Hippocampal formation (tissue), 2 donors: ENCODE data around the gene HMGXB3.

ENCODE experiments used
- DNase-seq, 2 donors: peaks; one replicate each; lab custom pipeline; 2025; lab: John Stamatoyannopoulos, UW

Gene HMGXB3

DNA sequence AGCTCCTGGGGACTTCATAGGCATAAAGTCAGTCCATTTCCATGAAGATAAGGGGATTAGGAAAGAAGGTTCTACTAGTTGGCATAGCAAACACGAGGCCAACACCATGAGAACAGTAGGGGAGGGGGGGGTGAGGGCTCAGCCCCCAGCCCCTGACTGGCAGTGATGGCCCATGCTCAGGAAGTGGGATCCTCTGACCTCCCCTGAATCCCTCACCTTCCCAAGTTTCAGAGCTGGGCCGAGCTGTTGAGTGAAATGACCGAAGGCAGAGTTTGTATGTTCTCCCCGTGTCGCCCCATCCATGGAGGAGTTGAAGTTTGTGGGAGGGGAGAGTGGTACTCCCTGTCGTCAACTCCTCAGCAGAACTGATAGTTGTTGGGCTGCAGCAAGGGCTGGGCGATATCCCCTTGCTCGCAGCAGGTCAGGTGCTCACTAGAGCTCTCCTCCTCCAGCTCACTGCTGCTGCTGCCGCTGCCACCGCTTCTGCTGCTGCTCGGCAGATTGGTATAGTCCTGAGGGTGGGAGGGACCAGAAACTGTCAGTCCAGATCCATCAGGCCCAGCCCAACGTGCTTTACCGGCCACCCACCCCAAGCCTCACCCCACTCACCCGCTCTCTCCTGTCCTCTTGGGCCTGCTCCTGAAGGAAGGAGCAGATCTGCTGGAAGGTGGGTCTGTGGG is 53.3 kb downstream of the HMGXB3 start:
- no peak for DNase-seq

DNA sequence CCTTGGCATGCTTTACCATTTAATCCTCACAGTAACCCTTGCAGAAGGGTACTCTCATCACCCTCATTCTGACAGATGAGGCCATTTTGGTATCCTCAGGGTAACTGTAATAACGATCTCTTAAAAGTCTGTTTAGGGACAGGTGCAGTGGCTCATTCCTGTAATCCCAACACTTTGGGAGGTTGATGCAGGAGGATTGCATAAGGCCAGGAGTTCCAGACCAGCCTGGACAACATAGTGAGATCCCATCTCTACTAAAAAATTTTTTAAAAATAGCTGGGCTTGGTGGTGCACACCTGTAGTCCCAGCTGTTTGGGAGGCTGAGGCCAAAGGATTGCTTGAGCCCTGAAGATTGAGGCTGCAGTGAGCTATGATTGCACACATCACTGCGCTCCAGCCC is 54.0 kb downstream of the HMGXB3 start:
- no peak for DNase-seq

- no peak for DNase-seq
Measured at GRCh38 chr5:150055326-150056074, 55.0 kb downstream of the HMGXB3 start.

DNA sequence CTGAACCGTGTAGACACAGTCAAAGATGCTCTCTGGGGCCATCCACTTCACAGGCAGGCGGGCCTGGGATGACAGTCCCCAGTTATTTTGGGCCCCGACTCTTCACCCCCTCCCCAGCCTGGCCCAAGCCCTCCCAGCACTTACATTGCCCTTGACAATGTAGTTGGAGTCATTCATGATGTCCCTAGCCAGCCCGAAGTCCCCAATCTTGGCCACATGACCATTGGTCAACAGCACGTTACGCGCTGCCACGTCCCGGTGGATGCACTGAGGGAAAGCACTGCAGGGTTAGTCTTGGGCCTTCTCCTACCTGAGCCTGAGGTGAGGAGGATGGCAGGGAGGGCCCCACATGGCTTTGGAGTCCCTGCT is 55.5 kb downstream of the HMGXB3 start:
- no peak for DNase-seq

DNA sequence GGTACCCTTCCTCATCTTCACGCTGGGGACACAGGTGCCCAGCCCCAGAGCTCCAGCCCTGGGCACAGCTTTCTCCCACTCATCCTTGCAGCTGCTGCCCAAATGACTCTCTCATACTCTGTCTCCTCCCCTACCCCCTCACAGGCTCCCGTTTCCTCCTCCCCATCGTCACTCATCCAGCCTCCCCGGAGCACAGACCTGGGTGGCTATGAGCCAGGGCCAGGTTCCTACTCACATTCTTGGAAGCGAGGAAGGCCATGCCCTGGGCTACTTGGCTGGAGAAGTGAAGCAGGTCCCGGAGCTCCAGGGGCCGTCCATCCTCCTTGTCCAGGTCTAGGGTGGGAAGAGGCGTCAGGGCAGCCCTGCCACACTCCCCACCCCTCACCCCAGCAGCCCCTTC is 56.5 kb downstream of the HMGXB3 start:
- no peak for DNase-seq

- no peak for DNase-seq
Measured at GRCh38 chr5:150057511-150057910, 57.0 kb downstream of the HMGXB3 start.

DNA sequence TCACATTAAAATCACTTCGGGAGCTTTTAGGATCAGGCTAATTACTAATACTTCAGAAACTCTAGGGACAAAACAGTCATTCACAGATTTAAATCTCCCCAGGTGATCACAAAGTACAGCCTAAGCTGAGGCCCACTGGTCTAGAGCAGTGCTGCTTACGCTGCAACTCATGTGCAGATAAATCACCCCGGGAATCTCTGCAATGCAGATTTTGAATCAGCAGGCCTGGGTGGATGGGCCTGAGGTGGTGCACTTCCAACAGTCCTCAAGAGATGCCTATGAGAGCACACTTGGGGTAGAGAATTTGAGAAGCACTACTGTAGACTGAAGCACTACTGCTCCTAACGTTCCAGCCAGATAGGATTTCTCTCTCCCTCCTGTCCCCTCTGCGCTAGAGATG is 57.5 kb downstream of the HMGXB3 start:
- no peak for DNase-seq

DNA sequence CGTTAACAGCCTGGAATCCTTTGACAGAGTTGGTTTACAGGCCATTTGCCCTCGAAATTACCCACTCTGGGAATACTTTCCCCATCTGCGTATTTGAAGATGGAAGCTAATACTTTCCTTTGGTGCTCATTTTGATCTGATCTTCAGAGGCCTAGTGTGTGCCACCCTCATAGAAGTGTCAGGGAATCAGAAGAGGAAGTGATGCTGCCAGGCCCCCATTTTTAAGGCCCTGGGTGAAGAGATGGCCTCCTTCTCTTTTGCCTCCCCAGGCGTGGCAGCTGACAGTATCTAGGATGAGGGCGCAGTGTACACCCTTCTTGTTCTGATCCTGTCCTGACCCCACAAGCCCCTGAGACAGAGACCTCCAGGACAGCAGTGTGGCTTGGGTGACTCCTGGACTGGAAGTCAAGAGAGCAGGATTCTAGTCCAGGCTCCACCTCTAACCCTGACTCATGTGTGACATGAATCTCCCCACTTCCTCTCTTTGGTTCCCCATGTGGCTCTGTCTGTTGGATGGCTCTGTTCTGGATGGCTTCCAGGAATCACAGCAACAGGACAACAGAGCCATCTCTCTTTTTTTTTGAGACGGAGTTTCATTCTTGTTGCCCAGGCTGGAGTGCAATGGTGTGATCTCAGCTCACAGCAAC is 58.1 kb downstream of the HMGXB3 start:
- DNase-seq: peak in 1 of 2 donors; percentile 23

DNA sequence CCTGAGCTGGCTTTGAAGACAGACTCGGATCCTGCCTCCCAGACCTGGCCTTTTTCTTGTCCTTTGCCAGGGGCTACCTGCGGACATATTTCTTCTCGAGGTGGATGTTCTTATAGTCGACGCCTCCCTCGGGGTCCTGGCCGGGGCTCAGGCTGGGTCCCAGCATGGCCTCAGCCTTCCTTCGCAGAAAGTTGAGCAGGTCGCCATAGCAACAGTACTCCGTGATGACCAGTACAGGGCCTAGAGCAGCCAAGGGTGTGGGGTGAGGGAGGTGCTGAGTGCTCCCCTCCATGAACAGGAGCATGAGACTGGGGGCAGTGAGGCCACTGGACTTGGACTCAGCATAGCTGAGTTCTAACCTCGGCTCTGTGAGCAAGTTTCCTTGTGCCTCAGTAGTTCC is 59.1 kb downstream of the HMGXB3 start:
- no peak for DNase-seq

DNA sequence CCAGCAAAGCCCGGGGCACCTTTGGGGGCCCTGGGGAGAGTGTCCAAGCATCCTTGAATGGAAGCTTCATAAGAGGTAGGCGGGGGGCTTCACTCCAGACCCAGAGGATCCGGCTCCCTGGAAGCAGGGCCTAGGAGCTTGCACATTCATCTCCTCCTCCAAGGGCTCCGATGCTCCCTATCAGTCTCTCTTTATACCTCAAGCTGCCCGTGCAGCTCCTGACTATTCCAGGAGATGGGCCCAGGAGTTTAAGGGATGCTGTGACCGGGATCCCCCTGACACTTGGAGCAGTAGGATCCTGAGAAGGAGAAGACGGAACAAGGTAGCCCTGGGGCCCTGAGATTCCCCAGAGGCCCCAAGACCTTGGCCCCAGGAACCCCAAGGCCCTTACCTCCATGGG is 59.9 kb downstream of the HMGXB3 start:
- no peak for DNase-seq

DNA sequence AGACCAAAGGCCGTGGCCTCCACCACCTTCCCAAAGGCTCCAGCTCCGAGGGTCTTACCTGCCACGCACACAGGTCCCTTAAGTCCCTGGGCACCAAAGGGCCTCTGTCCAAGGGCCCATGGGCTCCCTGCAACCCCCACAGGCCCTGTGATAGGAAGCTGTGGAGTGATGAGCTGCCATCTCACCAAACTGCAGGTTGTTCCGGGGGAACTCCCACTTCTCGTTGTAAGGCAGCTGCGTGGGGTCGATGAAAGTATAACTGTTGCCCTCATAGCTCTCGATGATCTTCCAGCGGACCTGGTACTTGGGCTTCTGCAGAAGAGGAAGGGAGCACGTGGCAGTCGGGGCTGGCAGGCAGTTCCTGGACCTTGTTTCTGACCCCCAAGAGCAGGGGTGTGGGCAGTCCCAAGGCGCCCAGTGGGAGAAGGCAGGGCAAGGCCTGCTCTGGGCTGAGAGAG is 61.0 kb downstream of the HMGXB3 start:
- DNase-seq: no peak

DNA sequence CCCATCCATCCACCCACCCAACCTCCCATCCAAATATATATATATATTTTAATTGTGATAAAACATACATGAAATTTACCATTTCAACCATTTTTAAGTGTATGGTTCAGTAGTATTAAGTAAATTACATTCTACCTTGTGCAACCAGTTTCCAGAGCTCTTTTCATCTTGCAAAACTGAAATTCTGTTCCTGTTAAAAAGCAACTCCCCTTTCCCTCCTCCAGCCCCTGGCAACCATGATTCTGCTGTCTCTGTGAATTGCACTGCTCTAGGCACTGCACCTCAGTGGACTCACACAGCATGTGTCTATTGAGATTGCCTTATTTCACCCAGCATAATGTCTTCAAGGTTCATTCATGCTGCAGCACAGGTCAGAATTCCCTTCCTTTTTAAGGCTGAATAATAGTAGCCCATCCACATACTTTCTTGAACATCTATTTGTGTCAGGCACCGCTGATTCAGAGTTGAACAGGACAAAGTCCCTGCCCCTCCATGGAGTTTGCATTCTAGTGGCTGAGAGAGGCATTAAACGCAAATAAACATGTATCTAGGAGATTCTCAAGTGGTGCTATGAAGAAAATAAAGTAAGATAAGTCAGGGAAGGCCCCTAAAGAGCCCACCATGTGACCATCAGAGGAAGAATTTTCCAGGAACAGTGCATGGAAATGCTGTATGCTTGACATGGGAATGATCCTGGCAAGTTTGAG is 61.8 kb downstream of the HMGXB3 start:
- no peak for DNase-seq

DNA sequence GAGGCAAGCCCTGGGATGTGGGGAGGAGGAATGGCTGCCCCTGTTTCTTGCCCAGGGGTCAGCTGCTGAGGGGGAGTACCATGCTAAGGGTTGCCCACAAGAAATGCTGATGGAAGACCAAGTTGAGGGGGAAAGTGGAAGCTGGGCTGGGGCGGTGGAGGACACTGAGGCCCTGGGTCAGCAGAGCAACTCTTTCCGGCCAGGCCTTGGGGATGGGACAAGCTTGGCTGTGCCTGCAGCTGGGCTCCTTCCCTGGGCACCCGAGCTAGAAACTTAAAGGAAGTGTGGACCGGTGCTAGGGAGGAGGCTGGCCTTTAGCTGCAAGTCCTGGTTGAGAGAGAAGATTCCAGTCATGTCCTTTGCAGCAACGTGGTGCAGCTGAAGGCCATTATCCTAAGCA is 63.1 kb downstream of the HMGXB3 start:
- DNase-seq: no peak

GRCh38 chr5:150064681-150065220 is 64.2 kb downstream of the HMGXB3 start:
- DNase-seq: no peak

GRCh38 chr5:150065346-150065745 is 64.8 kb downstream of the HMGXB3 start:
- DNase-seq: no peak

DNA sequence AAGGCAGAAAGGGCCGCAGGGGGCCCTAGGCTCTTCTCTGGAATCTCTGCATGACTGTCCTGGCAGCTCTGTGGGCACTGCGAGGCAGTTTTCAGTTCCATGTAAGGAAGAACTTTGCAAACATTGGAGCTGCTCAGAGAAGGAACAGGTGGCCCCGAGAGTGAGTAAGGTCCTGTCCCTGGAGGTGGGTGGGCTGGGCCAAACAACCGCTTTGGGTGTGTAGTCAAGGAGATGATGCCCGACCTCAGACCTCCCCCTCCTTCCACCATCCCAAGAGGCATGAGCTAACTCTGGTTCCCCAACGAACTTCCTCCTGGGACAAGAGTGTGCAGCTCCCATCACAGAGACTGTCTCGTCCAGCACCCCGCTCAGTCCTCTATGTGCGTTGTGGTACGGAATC is 65.3 kb downstream of the HMGXB3 start:
- no peak for DNase-seq

DNA sequence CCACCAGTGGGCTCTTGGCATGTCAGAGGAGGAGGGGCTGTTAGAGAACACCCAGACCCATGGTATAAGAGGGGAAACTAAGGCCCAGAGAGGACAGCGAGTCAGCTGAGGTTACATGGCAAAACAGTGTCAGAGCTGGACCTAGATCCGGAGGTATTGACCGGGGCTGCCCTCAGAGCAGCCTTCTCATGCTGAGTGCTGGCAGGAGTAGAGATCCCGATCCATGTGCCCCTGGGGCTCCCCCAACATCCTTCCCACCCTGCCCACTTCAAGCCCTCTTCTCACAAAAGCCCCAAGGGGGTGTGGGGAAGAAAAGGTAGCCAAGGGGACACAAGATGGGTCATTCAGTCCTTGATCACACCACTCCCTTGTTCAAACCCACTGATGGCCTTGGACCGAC is 65.9 kb downstream of the HMGXB3 start:
- no peak for DNase-seq

GRCh38 chr5:150066901-150067396 is 66.4 kb downstream of the HMGXB3 start:
- DNase-seq: no peak

GRCh38 chr5:150067405-150067960 is 66.9 kb downstream of the HMGXB3 start:
- no peak for DNase-seq

GRCh38 chr5:150068071-150068470 is 67.5 kb downstream of the HMGXB3 start:
- DNase-seq: no peak

DNA sequence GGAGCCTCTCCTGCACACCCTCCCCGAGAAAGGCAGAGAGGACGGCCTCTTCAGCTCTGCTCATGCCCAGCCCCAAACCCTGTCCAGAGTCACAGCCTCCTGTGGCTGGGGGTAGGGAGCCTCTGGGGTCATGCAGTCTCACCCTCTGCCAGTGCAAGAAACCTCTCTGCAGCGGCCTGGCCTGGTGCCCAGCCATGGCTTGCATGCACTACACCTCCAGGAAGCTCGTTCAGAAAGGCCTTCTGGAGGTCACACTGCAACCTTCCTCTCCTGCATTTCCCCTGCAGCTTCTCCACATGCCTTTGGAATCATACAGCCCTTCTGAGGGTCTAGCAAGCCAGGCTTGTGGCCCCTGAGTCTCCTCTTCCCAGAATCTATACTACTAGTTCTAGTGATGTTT is 67.9 kb downstream of the HMGXB3 start:
- no peak for DNase-seq
